WTC11 (cell line): Measurements from ENCODE around the gene RHOV. TPM values are rescaled to one million over a fixed set of nuclear protein-coding genes. Genes with fewer than 3 reads are reported as not detected.

Experiments
- CREM ChIP-seq: sonication (generic); formaldehyde crosslinking; IDR thresholded peaks from 2 replicates; pipeline ENCODE4 v1.8.1; 2022; ENCODE audit warnings: mild to moderate bottlenecking, missing genetic modification reagents, moderate library complexity
- ESRRA ChIP-seq: sonication (generic); formaldehyde crosslinking; IDR thresholded peaks from 2 replicates; pipeline ENCODE4 v1.8.1; 2022; ENCODE audit warnings: mild to moderate bottlenecking, missing genetic modification reagents, borderline replicate concordance
- ETV6 ChIP-seq: sonication (generic); formaldehyde crosslinking; IDR thresholded peaks from 2 replicates; pipeline ENCODE4 v1.8.1; 2022; ENCODE audit warnings: mild to moderate bottlenecking, missing genetic modification reagents
- HMGA2 ChIP-seq: fragments of 250-450 bp; sonication (Bioruptor Pico); IDR thresholded peaks from 2 replicates; pipeline ENCODE4 v1.4.0; 2021; ENCODE audit warnings: mild to moderate bottlenecking, moderate library complexity
- SP1 ChIP-seq: sonication (generic); formaldehyde crosslinking; conservative IDR thresholded peaks from 2 replicates; pipeline ENCODE4 v1.8.1; 2022; ENCODE audit warnings: missing genetic modification reagents
- ZNF423 ChIP-seq: fragments of 250-450 bp; sonication (Bioruptor Pico); IDR thresholded peaks from 2 replicates; pipeline ENCODE4 v2.1.2; 2022; ENCODE audit warnings: mild to moderate bottlenecking, moderate library complexity
- total RNA-seq: library from RNA; stranded (reverse); gene quantifications from 3 replicates; pipeline ENCODE4 v1.2.3, GENCODE V29; 2021
- TF ChIP-seq, protein P1 (sequence below): sonication (generic); formaldehyde crosslinking; IDR thresholded peaks from 2 replicates; pipeline ENCODE4 v1.8.1; 2023; ENCODE audit warnings: mild to moderate bottlenecking, missing genetic modification reagents
- TF ChIP-seq, protein P2 (sequence below): sonication (generic); formaldehyde crosslinking; IDR thresholded peaks from 2 replicates; pipeline ENCODE4 v1.8.0; 2022; ENCODE audit warnings: mild to moderate bottlenecking, missing genetic modification reagents
- TF ChIP-seq, protein P3 (sequence below): sonication (generic); formaldehyde crosslinking; IDR thresholded peaks from 2 replicates; pipeline ENCODE4 v1.8.1; 2023; ENCODE audit warnings: mild to moderate bottlenecking, missing genetic modification reagents, moderate library complexity
- TF ChIP-seq, protein P4 (sequence below): sonication (generic); formaldehyde crosslinking; IDR thresholded peaks from 2 replicates; pipeline ENCODE4 v1.8.1; 2023; ENCODE audit warnings: mild to moderate bottlenecking, missing genetic modification reagents
- TF ChIP-seq, protein P5 (sequence below): sonication (generic); formaldehyde crosslinking; IDR thresholded peaks from 2 replicates; pipeline ENCODE4 v1.8.0; 2022; ENCODE audit warnings: mild to moderate bottlenecking, missing genetic modification reagents
- TF ChIP-seq, protein P6 (sequence below): sonication (generic); formaldehyde crosslinking; conservative IDR thresholded peaks from 2 replicates; pipeline ENCODE4 v1.8.1; 2023; ENCODE audit warnings: mild to moderate bottlenecking, low read depth, missing genetic modification reagents, moderate library complexity
- TF ChIP-seq, protein P7 (sequence below): sonication (generic); formaldehyde crosslinking; IDR thresholded peaks from 2 replicates; pipeline ENCODE4 v1.8.1; 2023; ENCODE audit warnings: mild to moderate bottlenecking, moderate library complexity, missing genetic modification reagents
- TF ChIP-seq, protein P8 (sequence below): sonication (generic); formaldehyde crosslinking; IDR thresholded peaks from 2 replicates; pipeline ENCODE4 v1.8.0; 2022; ENCODE audit warnings: mild to moderate bottlenecking, missing genetic modification reagents
- TF ChIP-seq, protein P9 (sequence below): fragments of 200-600 bp; IDR thresholded peaks from 2 replicates; pipeline ENCODE4 v1.8.0; 2022; ENCODE audit warnings: antibody characterized with exemption
- TF ChIP-seq, protein P10 (sequence below): sonication (generic); formaldehyde crosslinking; IDR thresholded peaks from 2 replicates; pipeline ENCODE4 v1.8.1; 2022; ENCODE audit warnings: missing genetic modification reagents, borderline replicate concordance

RHOV gene
- total RNA-seq, 1 experiment from 2014 or later = 5.0 TPM

DNA sequence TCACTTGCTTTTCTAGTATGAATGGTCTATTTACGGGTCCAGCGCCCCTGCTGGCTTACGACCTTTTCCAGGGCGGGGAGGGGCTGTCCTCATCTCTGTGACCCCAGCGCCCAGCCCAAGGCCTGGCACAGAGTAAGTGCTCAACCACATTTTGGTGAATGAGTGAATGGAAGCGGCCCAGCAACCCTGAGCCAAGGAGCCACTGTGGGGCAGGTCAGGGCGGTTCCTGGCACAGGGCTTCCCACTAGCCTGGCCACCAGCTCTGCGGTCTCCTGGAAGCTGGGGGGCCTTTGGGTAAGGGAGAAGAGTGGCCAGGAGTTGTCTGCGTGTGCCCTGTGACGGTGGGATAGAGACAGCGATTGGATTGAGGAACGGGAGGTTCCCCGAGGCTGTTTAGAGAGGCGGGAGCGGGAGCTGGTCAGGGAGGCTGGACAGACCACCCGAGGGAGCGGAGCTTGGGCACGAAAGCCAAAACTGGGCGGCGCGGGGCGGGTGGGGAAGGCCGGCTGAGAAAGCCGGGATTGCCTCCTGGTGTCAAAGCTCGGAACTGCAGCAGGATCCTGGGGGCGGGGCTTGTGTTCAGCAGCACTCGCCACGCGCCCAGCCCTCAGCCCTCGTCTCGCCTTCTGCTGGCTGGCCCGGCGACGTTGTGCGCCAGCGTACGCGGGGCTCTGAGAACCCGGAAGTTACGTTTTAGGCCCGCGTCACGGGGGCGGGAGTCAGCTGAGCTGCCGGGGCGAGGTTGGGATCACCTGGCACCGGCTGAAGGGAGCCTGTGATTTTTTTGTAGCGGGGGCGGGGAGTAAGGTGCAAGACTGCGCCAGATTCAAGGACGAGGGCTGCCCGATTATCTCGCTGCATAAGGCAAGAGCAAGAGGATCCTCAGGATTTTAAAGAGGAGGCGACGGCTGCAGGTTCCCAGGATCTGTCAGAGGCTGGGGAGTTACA is 20.0 kb upstream of the RHOV start, which contains the start of gene VPS18 (continued):
- TF ChIP-seq, protein P1, sequence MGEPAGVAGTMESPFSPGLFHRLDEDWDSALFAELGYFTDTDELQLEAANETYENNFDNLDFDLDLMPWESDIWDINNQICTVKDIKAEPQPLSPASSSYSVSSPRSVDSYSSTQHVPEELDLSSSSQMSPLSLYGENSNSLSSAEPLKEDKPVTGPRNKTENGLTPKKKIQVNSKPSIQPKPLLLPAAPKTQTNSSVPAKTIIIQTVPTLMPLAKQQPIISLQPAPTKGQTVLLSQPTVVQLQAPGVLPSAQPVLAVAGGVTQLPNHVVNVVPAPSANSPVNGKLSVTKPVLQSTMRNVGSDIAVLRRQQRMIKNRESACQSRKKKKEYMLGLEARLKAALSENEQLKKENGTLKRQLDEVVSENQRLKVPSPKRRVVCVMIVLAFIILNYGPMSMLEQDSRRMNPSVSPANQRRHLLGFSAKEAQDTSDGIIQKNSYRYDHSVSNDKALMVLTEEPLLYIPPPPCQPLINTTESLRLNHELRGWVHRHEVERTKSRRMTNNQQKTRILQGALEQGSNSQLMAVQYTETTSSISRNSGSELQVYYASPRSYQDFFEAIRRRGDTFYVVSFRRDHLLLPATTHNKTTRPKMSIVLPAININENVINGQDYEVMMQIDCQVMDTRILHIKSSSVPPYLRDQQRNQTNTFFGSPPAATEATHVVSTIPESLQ (CRISPR knock-in tag) = no peak
- TF ChIP-seq ESRRA (CRISPR knock-in tag) = 0 out of 2 replicates have a peak, but pooled peaks have one; percentile 27
- TF ChIP-seq ZNF423 (CRISPR knock-in tag) = no peak
- TF ChIP-seq, protein P2, sequence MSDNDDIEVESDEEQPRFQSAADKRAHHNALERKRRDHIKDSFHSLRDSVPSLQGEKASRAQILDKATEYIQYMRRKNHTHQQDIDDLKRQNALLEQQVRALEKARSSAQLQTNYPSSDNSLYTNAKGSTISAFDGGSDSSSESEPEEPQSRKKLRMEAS (CRISPR knock-in tag) = peak; percentile 91
- 0 out of 2 replicates have a peak, but pooled peaks have one; percentile 4 for TF ChIP-seq HMGA2 (CRISPR knock-in tag)
- TF ChIP-seq, protein P3, sequence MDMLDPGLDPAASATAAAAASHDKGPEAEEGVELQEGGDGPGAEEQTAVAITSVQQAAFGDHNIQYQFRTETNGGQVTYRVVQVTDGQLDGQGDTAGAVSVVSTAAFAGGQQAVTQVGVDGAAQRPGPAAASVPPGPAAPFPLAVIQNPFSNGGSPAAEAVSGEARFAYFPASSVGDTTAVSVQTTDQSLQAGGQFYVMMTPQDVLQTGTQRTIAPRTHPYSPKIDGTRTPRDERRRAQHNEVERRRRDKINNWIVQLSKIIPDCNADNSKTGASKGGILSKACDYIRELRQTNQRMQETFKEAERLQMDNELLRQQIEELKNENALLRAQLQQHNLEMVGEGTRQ (CRISPR knock-in tag) = peak; percentile 91
- TF ChIP-seq, protein P4, sequence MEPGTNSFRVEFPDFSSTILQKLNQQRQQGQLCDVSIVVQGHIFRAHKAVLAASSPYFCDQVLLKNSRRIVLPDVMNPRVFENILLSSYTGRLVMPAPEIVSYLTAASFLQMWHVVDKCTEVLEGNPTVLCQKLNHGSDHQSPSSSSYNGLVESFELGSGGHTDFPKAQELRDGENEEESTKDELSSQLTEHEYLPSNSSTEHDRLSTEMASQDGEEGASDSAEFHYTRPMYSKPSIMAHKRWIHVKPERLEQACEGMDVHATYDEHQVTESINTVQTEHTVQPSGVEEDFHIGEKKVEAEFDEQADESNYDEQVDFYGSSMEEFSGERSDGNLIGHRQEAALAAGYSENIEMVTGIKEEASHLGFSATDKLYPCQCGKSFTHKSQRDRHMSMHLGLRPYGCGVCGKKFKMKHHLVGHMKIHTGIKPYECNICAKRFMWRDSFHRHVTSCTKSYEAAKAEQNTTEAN = no peak
- TF ChIP-seq, protein P5, sequence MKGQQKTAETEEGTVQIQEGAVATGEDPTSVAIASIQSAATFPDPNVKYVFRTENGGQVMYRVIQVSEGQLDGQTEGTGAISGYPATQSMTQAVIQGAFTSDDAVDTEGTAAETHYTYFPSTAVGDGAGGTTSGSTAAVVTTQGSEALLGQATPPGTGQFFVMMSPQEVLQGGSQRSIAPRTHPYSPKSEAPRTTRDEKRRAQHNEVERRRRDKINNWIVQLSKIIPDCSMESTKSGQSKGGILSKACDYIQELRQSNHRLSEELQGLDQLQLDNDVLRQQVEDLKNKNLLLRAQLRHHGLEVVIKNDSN (CRISPR knock-in tag) = peak; percentile 92
- TF ChIP-seq, protein P6, sequence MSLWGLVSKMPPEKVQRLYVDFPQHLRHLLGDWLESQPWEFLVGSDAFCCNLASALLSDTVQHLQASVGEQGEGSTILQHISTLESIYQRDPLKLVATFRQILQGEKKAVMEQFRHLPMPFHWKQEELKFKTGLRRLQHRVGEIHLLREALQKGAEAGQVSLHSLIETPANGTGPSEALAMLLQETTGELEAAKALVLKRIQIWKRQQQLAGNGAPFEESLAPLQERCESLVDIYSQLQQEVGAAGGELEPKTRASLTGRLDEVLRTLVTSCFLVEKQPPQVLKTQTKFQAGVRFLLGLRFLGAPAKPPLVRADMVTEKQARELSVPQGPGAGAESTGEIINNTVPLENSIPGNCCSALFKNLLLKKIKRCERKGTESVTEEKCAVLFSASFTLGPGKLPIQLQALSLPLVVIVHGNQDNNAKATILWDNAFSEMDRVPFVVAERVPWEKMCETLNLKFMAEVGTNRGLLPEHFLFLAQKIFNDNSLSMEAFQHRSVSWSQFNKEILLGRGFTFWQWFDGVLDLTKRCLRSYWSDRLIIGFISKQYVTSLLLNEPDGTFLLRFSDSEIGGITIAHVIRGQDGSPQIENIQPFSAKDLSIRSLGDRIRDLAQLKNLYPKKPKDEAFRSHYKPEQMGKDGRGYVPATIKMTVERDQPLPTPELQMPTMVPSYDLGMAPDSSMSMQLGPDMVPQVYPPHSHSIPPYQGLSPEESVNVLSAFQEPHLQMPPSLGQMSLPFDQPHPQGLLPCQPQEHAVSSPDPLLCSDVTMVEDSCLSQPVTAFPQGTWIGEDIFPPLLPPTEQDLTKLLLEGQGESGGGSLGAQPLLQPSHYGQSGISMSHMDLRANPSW = no peak
- TF ChIP-seq, protein P7, sequence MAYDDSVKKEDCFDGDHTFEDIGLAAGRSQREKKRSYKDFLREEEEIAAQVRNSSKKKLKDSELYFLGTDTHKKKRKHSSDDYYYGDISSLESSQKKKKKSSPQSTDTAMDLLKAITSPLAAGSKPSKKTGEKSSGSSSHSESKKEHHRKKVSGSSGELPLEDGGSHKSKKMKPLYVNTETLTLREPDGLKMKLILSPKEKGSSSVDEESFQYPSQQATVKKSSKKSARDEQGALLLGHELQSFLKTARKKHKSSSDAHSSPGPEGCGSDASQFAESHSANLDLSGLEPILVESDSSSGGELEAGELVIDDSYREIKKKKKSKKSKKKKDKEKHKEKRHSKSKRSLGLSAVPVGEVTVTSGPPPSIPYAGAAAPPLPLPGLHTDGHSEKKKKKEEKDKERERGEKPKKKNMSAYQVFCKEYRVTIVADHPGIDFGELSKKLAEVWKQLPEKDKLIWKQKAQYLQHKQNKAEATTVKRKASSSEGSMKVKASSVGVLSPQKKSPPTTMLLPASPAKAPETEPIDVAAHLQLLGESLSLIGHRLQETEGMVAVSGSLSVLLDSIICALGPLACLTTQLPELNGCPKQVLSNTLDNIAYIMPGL (CRISPR knock-in tag) = peak; percentile 15; the same call in 1 of the 2 replicates
- TF ChIP-seq SP1 (CRISPR knock-in tag) = peak; percentile 86
- TF ChIP-seq, protein P8, sequence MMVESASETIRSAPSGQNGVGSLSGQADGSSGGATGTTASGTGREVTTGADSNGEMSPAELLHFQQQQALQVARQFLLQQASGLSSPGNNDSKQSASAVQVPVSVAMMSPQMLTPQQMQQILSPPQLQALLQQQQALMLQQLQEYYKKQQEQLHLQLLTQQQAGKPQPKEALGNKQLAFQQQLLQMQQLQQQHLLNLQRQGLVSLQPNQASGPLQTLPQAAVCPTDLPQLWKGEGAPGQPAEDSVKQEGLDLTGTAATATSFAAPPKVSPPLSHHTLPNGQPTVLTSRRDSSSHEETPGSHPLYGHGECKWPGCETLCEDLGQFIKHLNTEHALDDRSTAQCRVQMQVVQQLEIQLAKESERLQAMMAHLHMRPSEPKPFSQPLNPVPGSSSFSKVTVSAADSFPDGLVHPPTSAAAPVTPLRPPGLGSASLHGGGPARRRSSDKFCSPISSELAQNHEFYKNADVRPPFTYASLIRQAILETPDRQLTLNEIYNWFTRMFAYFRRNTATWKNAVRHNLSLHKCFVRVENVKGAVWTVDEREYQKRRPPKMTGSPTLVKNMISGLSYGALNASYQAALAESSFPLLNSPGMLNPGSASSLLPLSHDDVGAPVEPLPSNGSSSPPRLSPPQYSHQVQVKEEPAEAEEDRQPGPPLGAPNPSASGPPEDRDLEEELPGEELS (CRISPR knock-in tag) = peak; percentile 83
- TF ChIP-seq, protein P9, sequence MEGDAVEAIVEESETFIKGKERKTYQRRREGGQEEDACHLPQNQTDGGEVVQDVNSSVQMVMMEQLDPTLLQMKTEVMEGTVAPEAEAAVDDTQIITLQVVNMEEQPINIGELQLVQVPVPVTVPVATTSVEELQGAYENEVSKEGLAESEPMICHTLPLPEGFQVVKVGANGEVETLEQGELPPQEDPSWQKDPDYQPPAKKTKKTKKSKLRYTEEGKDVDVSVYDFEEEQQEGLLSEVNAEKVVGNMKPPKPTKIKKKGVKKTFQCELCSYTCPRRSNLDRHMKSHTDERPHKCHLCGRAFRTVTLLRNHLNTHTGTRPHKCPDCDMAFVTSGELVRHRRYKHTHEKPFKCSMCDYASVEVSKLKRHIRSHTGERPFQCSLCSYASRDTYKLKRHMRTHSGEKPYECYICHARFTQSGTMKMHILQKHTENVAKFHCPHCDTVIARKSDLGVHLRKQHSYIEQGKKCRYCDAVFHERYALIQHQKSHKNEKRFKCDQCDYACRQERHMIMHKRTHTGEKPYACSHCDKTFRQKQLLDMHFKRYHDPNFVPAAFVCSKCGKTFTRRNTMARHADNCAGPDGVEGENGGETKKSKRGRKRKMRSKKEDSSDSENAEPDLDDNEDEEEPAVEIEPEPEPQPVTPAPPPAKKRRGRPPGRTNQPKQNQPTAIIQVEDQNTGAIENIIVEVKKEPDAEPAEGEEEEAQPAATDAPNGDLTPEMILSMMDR = peak; percentile 96
- TF ChIP-seq CREM (CRISPR knock-in tag) = peak; percentile 95
- TF ChIP-seq, protein P10, sequence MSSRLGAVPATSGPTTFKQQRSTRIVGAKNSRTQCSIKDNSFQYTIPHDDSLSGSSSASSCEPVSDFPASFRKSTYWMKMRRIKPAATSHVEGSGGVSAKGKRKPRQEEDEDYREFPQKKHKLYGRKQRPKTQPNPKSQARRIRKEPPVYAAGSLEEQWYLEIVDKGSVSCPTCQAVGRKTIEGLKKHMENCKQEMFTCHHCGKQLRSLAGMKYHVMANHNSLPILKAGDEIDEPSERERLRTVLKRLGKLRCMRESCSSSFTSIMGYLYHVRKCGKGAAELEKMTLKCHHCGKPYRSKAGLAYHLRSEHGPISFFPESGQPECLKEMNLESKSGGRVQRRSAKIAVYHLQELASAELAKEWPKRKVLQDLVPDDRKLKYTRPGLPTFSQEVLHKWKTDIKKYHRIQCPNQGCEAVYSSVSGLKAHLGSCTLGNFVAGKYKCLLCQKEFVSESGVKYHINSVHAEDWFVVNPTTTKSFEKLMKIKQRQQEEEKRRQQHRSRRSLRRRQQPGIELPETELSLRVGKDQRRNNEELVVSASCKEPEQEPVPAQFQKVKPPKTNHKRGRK (CRISPR knock-in tag) = no peak
- peak; percentile 84; the same call in 1 of the 2 replicates for TF ChIP-seq ETV6 (CRISPR knock-in tag)
